Measurements from ENCODE around the gene ESPNL. TPM values are rescaled to one million over a fixed set of nuclear protein-coding genes. Genes with fewer than 3 reads are reported as not detected.
A peak's percentile ranks its signal among the peaks of the same experiment; 100 is the strongest.
"Not testable (repeated sequence)": the region's sequence is repeated elsewhere in the genome, so short reads cannot be mapped to it uniquely, and the experiment has no call there.

The ESPNL gene
- polyA plus RNA-seq, 1 donor from 2014 or later: 5.5 TPM

DNA sequence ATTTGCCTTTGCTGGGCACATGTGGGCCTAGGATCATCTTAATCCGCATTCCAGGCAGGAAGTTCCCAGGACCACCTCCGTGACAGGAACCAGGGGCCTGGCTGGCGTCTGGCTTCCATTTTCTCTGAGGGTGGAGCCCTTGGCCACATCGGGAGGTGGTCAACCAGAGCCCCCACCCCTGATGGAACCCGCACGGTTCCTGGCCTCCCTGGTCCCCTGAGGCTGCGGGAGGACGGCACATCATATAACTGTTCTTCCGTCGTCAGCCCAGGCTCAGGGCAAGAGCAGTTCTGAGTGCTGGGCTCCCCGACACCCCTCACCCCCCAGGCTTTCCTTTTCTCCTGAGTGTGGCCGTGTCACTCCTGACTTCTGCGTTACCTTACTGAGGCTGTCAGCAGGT lies 13.5 kb downstream of the ESPNL start:
- Mint-ChIP-seq H3K4me3 (no peak overlapping the region), H3K4me1 (peaks cover 9 to 13% (median 12%) of the 10 kb centered on the region in 3 donors), H3K27ac (no peak overlapping the region), H3K9me3 (peaks cover 2 to 9% (median 8%) of the 10 kb centered on the region in 3 donors), H3K36me3 (peaks cover 6% of the 10 kb centered on the region), H3K27me3 (peaks cover 7% of the 10 kb centered on the region)

DNA sequence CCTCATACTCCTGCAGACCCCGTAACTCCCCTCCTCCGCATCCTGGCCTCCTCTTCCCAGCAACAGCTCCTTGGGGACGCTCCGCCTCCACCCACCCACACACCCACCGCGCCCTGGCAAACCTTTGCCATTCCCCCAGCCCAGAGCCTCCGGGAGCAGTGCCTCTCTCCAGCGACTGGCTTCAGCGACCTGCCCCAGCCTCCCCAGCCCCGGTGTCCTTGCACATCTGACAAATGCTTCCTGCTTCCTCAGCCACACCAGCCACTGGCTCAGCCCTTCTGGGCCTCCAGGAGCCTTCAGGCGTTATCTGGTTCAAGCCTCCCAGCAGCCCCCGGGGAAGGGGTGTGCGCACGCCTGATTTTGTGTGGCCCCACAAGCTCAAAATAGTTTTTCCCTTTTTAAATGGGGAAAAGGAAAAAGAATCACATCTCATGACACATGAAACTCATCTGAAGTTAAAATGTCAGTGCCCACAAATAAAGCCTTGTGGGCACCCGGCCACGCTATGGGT lies 14.2 kb downstream of the ESPNL start:
- peaks cover 2 to 6% (median 5%) of the 10 kb centered on the region in 3 donors for H3K4me1 Mint-ChIP-seq
- peaks cover 6% of the 10 kb centered on the region for H3K36me3 Mint-ChIP-seq
- no peak overlapping the region for H3K4me3 Mint-ChIP-seq
- H3K9me3 Mint-ChIP-seq: peaks cover 2 to 9% (median 8%) of the 10 kb centered on the region in 3 donors
- peaks cover 7% of the 10 kb centered on the region for H3K27me3 Mint-ChIP-seq
- no peak overlapping the region for H3K27ac Mint-ChIP-seq

DNA sequence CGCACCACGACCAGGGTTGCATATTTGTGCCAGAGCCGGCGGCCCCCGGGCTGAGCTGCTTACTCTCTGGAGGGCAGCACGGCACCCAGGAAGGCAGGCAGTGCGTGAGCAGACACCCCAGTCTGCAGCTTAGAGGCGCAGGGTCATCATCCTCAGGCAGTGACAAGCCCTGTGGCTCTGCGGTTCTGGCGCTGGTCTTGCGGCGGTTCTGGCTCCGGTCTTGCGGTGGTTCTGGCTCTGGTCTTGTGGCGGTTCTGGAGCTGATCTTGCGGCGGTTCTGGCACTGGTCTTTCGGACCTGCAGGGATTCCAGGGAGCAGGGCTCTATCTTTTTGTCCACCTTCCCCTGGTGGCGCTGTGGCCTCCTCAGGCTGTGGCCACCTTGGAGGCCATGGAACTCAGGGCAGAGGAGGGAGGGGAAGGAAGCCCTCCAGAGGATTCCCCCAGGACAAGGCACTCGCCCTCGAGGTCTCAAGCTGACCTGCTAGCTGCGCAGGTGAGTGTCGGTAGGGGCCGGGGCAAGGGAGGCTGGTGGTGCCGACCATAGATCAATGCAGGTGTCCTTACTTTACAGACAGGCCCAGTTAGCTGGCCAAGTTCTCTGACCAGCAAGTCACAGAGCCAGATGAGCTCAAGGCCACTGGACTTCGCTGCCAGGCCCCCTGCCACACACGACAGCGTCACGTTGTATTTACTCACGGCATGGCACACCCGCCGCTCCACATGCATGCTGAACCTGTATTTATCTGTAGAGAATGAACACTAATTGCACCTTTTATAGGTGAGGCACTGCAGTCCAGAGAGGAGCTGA lies 14.9 kb downstream of the ESPNL start:
- Mint-ChIP-seq H3K27ac (no peak overlapping the region), H3K9me3 (peaks cover 2 to 9% (median 8%) of the 10 kb centered on the region in 3 donors), H3K36me3 (peaks cover 6% of the 10 kb centered on the region), H3K4me3 (peak overlapping the region in 1 of 4 donors; percentile 8), H3K27me3 (peaks cover 9% of the 10 kb centered on the region), H3K4me1 (peaks cover 3 to 4% (median 4%) of the 10 kb centered on the region in 3 donors)

DNA sequence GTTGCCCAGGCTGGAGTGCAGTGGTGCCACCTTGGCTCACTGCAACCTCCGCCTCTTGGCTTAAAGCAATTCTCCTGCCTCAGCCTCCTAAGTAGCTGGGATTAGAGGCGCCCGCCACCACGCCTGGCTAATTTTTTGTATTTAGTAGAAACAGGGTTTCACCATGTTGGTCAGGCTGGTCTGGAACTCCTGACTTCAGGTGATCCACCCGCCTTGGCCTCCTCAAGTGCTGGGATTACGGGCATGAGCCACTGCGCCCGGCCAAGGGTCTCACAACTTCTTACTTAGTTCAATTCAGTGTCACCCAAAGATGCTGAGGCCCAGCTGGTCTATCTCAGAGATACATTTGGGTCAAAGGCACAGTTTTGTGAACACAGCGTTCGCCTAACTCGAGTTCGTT lies 15.6 kb downstream of the ESPNL start:
- H3K9me3 Mint-ChIP-seq, H3K27me3 Mint-ChIP-seq, H3K27ac Mint-ChIP-seq, H3K4me1 Mint-ChIP-seq, H3K4me3 Mint-ChIP-seq, H3K36me3 Mint-ChIP-seq: not testable (repeated sequence)

DNA sequence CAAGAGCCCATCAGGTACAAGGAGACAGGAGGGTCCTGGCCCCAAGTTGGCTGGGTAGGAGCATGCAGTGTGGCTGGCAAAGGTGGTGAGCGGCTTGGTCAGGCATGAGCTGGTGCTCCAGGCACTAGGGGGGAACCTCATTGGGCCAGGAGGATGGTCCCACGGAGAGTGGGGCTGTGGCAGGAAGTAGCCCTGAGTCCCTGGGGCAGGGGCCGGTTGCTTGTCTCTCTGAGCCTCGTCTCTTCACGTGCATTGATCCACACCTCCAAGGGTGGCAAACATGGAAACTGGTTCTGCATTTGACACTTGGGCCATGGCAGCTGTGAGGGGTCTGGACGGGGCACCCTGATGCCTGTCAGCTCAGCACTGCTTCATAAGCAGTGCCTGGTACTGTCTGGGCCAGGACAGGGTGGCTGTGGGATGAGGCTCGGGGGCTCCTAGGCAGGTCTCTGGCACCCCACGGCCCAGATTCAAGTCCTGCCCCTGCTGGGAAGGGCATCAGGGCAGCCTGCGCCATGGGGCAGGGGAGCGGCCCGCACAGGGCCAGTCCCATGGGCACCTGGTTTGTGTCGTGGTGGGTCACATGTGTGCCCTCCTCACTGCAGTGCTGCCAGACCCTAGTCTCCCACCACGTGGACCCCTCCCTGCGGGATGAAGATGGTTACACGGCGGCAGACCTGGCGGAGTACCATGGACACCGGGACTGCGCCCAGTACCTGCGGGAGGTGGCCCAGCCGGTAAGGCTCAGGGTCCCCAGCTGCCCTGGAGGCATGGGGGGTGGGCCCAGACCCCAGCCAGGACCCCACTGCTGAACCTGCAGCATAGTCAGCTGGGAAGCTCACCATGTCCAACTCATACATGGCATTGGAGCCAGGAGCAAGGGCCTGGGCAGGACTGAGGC lies 16.4 kb downstream of the ESPNL start:
- H3K9me3 Mint-ChIP-seq: peaks cover 0 to 8% (median 7%) of the 10 kb centered on the region in 3 donors
- peaks cover under 1 to 4% (median 4%) of the 10 kb centered on the region in 3 donors for H3K4me1 Mint-ChIP-seq
- peaks cover 9% of the 10 kb centered on the region for H3K27me3 Mint-ChIP-seq
- no peak overlapping the region for H3K4me3 Mint-ChIP-seq
- no peak overlapping the region for H3K27ac Mint-ChIP-seq
- H3K36me3 Mint-ChIP-seq: peaks cover 6% of the 10 kb centered on the region

DNA sequence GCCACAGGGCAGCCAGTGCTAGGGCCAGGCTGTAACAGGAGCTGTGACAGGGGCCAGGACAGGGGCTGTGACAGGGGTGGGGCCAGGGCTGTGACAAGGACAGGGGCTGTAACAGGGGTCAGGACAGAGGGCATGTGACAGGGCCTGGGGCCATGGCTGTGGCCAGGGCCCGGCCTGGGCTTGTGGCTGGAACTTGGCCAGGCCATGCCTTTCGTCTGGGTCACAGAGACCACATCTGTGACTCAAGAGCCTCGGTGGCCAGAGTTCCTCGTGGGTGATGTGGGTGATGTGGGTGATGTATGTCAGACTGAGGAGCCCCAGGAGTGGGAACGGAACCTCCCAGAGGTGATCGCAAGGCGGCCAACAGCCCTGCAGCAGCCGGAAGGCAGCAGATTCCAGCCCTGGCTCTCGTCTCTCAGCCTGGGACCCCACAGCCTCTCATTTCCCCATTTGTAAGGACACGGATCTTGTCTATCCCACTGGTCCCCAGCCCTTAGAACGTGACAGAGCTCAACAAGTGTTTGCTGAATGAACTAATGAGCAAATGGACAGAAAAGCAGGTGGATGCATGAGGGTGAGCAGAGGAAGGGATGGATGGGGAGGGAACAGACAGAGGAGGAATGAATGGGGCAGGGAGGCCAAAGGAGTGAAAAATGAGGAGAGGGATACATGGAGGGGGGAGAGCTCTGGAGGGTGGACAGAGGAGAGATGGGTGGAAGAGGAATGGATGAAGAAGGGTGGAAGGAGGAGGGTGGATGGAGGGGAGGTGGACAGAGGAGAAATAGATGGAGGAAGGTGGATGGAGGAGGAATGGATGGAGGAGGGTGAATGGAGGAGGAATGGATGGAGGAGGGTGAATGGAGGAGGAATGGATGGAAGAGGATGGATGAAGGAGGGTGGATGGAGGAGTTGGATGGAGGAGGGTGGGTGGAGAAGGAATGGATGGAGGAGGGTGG lies 17.3 kb downstream of the ESPNL start:
- Mint-ChIP-seq H3K9me3 (peaks cover 0 to 7% (median 6%) of the 10 kb centered on the region in 3 donors), H3K4me1 (peaks cover 0 to 4% (median 4%) of the 10 kb centered on the region in 3 donors), H3K27me3 (peaks cover 9% of the 10 kb centered on the region), H3K27ac (no peak overlapping the region), H3K36me3 (peaks cover 6% of the 10 kb centered on the region), H3K4me3 (peak overlapping the region in 1 of 4 donors; percentile 81)

DNA sequence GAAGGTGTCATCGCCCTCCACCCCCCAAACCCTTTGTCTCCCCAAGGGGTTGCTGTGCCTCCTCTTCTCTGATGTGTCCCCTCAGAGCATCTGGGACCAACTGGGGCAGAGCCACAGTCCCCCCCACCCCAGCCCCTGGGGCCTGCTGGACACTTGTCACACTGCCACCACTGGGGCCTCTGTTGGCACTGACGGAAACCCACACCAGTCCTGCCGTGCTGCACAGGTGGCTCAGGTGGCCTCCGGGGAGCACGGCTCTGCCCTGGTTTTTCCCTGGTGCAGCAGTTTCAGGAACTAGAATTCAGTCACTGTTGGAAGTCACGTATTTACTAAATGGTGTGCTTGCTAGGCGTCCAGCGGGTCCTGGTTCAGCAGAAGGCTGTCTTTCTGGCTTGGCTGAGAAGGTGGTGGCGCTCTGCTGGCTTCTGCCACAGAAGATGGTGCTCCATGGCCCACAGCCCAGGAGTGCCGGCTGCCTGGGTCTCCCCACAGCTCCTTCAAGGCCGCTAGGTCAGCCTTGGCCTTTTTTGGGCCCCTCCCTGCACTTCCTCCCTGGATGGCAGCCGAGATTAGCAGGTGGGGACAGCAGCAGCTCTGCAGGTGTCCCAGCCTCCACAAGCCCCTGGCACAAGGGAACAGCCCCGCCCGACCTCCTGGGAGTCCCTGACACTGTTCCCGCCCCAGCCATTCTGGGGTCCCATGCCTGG lies 19.8 kb downstream of the ESPNL start:
- Mint-ChIP-seq H3K4me1 (peaks cover 0 to 4% (median 4%) of the 10 kb centered on the region in 3 donors), H3K27me3 (peaks cover 9% of the 10 kb centered on the region), H3K27ac (peak overlapping the region in 1 of 3 donors; percentile 39), H3K9me3 (no peaks in the 10 kb centered on the region), H3K4me3 (no peak overlapping the region), H3K36me3 (peaks cover 3% of the 10 kb centered on the region)

DNA sequence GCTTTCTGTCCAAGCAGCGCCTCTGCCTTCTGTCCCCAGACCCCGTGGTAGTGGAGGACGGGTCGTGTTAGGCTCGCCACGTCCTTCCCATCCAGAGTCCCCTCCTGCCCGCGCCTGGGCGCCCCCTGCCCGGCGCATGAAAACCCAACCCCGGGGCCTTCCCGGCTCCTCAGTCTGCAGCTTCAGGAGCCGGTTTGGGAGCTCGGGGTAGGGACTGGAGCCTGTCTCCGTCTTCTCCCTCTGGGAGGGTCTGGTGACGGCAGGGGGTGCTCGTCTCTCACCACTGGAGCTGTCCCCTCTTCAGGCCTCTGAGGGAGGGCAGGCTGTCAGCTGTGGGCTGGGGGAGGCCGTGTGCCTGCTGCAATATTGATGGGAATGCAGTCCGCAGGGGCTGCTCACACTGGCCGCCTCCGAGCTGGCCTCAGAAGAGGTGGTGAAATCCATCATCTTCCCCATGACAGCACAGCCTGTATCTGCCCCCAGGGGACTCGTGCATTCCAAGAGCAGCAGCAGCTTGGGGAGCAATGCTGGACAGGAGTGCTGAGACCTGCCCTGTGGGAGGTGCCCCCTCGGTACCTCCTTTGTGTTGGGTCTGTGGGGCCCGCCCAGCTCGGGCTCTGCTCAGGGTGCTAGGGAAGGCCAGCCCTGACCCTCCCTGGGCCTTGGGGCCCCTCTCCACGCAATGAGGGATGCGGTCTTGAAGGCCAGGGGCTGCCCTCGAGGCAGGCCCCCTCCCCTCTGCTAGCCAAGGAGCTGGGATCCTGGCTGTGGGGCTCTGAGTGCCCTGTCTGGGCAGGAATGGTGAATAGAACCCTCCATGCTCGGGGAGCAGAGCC lies 20.5 kb downstream of the ESPNL start:
- peaks cover 3% of the 10 kb centered on the region for H3K36me3 Mint-ChIP-seq
- no peak overlapping the region for H3K27ac Mint-ChIP-seq
- H3K4me3 Mint-ChIP-seq: no peak overlapping the region
- peaks cover 0 to 4% (median 4%) of the 10 kb centered on the region in 3 donors for H3K4me1 Mint-ChIP-seq
- no peaks in the 10 kb centered on the region for H3K9me3 Mint-ChIP-seq
- H3K27me3 Mint-ChIP-seq: peaks cover 9% of the 10 kb centered on the region

DNA sequence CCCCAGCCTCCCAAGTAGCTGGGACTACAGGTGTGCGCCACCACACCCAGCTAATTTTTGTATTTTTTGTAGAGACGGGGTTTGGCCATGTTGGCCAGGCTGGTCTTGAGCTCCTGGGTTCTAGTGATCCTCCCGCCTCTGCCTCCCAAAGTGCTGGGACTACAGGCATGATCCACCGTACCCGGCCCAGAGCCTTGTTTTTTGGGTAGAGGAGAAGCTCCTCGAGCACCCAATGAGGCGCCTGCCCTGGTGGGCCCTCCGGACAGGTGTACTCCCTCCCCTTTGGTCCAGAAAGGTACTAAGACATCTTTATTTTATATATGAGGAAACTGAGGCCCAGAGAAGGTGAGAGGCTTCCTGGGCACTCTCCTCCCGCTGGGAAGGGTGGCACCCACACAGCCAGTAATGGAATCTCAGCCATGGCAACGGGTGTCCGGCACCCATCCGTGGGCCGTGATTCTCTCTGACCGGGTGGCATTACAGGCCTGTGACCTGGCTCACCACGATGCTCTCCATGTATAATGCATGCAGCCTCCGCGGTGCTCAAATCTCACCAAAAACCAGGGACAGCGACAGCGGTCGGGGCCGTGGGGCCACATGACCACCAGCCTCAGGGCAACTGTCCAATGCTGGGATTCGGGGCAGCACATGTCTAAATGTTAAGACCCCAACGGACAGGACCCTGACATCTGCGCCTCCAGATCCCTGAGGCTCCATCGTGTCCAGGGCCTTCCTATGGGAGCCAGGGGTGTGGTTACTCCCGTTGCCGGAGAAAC lies 21.6 kb downstream of the ESPNL start:
- no peaks in the 10 kb centered on the region for H3K9me3 Mint-ChIP-seq

DNA sequence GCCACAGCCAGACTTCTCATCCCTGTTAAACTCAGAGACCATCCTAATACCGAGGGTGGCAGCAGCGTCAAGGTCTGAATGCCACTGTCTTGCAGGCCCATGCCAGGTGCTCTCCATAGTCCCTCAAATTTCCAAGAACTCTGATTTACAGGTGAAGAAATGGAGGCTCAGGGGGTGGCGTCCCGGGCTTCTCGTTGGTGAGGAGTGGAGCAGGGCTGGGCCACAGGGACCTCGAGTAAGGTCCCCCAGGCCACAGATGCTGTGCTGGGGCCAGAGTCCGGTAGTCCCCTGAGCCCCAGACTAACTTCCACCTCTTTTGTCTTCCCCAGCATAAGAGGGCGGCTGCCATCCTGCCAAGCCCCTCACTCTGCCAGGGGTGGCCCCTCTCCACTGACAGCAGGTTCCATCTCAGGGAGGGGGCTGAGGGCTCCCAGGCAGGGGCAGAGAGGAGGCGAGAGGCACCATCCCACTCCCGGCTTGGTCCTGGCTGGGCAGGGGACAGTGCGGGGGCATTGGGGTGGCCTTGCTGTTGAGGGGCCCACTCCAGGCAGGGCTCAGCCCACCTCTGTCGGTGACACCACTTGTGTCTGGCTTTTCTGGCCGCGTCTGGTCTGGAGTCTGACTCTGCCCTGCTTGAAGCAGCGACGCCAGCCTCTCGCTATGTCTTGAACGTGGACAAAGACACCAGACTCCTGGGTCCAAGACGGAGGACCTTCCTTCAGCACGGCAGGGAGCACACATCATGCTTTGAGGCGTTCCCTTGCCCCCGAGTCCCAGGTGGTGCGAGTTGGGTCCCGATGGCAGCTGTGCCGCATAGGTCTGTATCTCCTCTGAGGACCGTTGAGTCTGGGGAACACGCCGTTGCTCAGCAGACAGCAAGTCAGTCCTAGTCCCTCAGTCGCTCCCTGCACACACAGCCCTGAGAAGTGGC lies 22.4 kb downstream of the ESPNL start:
- Mint-ChIP-seq H3K9me3 (no peaks in the 10 kb centered on the region), H3K27me3 (peaks cover 2% of the 10 kb centered on the region), H3K36me3 (peaks cover 2% of the 10 kb centered on the region), H3K4me3 (no peak overlapping the region), H3K4me1 (peaks cover 0 to 4% (median under 1%) of the 10 kb centered on the region in 3 donors), H3K27ac (no peak overlapping the region)

More for the DNA sequence above, 21.6 kb downstream of the ESPNL start:
- no peak overlapping the region for H3K27ac Mint-ChIP-seq
- peaks cover 0 to 4% (median 4%) of the 10 kb centered on the region in 3 donors for H3K4me1 Mint-ChIP-seq
- no peak overlapping the region for H3K4me3 Mint-ChIP-seq
- peaks cover 3% of the 10 kb centered on the region for H3K36me3 Mint-ChIP-seq
- H3K27me3 Mint-ChIP-seq: peaks cover 6% of the 10 kb centered on the region

DNA sequence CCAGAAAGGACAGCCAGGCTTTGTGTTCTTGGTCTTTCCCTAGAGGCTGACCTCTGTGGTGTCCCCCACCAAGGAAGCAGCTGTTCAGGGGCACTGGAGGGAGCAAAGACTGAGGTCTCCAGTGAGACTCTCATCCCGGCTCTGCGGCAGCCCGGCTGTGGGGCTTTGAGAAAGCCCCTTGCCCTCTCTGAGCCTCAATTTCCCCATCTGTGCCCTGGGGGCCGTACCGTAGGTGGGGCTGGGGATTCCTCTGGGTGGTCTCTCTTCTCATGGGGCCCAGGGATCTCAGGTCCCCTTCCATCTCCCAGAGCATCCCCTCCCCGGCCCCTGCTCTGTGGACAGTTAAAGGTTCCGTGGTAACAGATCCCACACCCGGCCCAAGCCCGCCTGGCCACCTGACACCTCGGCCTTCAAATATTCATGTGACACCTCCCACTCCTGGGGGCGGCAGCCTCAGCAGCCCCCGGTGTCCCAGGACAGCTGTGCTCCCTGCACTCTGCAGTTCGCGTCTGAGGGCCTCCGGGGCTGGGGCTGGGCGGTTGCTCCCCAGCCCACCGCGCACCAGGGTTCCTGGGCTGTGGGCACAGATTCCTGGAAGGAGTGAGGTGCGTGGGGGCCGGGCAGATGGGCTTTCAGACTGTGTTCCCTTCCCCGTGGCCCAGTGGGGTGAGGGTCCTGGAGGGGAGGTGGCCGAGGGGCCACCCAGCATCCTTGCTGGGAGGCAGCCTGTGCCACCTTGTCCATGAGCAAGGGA lies 23.3 kb downstream of the ESPNL start:
- Mint-ChIP-seq H3K27ac (no peak overlapping the region), H3K9me3 (no peaks in the 10 kb centered on the region), H3K36me3 (peaks cover 1% of the 10 kb centered on the region), H3K4me3 (no peak overlapping the region), H3K27me3 (peaks cover 2% of the 10 kb centered on the region), H3K4me1 (peaks cover 0 to 4% (median 0%) of the 10 kb centered on the region in 3 donors)
